Epithelial cell of esophagus (primary cell): ENCODE results near the gene MTA3.

ENCODE experiments used
- DNase-seq: peaks from one replicate; pipeline ENCODE4 v3.0.0; 2010; ENCODE audit warnings: low read depth
- H3K4me3 ChIP-seq: 2 replicates; pipeline ENCODE4 v1.5.1; 2011; ENCODE audit warnings: mild to moderate bottlenecking, low read length, control low read depth
- CTCF ChIP-seq: IDR thresholded peaks from 2 replicates; pipeline ENCODE4 v1.5.1; 2011; ENCODE audit warnings: low read depth, mild to moderate bottlenecking, low read length, control low read depth, inconsistent platforms; ENCODE audit not compliant: insufficient read depth; ENCODE audit errors: missing control alignments

The MTA3 gene

GRCh38 chr2:42784204-42784880, 215.9 kb downstream of the MTA3 start:
- no peak overlapping the region for H3K4me3 ChIP-seq
- DNase-seq, result no peak
- no peak for TF ChIP-seq CTCF

- DNase-seq, result no peak
- no peak overlapping the region for H3K4me3 ChIP-seq
- no peak for TF ChIP-seq CTCF
These were observed 218.3 kb downstream of the MTA3 start for GRCh38 chr2:42786561-42787345.

GRCh38 chr2:42787424-42787787, 219.0 kb downstream of the MTA3 start:
- no peak overlapping the region for H3K4me3 ChIP-seq
- no peak for DNase-seq
- no peak for TF ChIP-seq CTCF

- DNase-seq, result no peak
- no peak overlapping the region for H3K4me3 ChIP-seq
- TF ChIP-seq CTCF, result no peak
These were observed 219.5 kb downstream of the MTA3 start for GRCh38 chr2:42787788-42788477.

- no peak for TF ChIP-seq CTCF
- DNase-seq, result no peak
- H3K4me3 ChIP-seq, result no peak overlapping the region
These were observed 220.0 kb downstream of the MTA3 start for GRCh38 chr2:42788478-42788793.

- no peak for TF ChIP-seq CTCF
- H3K4me3 ChIP-seq, result no peak overlapping the region
- DNase-seq, result no peak
These were observed 220.4 kb downstream of the MTA3 start for GRCh38 chr2:42788882-42789281.
